ENCODE results near the gene LDHA. TPM values are rescaled to one million over a fixed set of nuclear protein-coding genes. Genes with fewer than 3 reads are reported as not detected.

LDHA gene
- 543 and 699 TPM in 2 replicates for total RNA-seq (2014; rRNA removed; shearing (Covaris generic))

GRCh38 chr11:18394275-18394927 is at the start of gene LDHA:
Gene LDHA (plus strand): TSS chr11:18394563. CDS start chr11:18396843, 2,280 bp downstream.
- peak; percentile 93 for DNase-seq (ENCODE audit: low spot score)
- in situ Hi-C loops (cut with HindIII; ENCODE audit: low sequenced_read_pairs) = no loop called here

GRCh38 chr11:18347471-18348125 is 46.8 kb upstream of the LDHA start:
- in situ Hi-C loops (cut with HindIII; ENCODE audit: low sequenced_read_pairs) = no loop called here
- no peak for DNase-seq (ENCODE audit: low spot score)

GRCh38 chr11:18352581-18352980 is 41.8 kb upstream of the LDHA start:
- no peak for DNase-seq (ENCODE audit: low spot score)
- in situ Hi-C loops (cut with HindIII; ENCODE audit: low sequenced_read_pairs) = no loop called here

- no peak for DNase-seq (ENCODE audit: low spot score)
These were observed 35.7 kb upstream of the LDHA start for GRCh38 chr11:18358646-18359045.

GRCh38 chr11:18361154-18361553 is 33.2 kb upstream of the LDHA start:
- DNase-seq (ENCODE audit: low spot score) = no peak
- in situ Hi-C loops (cut with HindIII; ENCODE audit: low sequenced_read_pairs) = no loop called here

More at GRCh38 chr11:18358646-18359045, 35.7 kb upstream of the LDHA start:
- in situ Hi-C loops (cut with HindIII; ENCODE audit: low sequenced_read_pairs) = no loop called here

- no peak for DNase-seq (ENCODE audit: low spot score)
- in situ Hi-C loops (cut with HindIII; ENCODE audit: low sequenced_read_pairs) = no loop called here
These were observed 29.8 kb upstream of the LDHA start for GRCh38 chr11:18364495-18365073.

- no peak for DNase-seq (ENCODE audit: low spot score)
- in situ Hi-C loops (cut with HindIII; ENCODE audit: low sequenced_read_pairs) = no loop called here
These were observed 28.6 kb upstream of the LDHA start for GRCh38 chr11:18365741-18366140.

GRCh38 chr11:18366286-18366685 is 28.1 kb upstream of the LDHA start:
- no peak for DNase-seq (ENCODE audit: low spot score)
- in situ Hi-C loops (cut with HindIII; ENCODE audit: low sequenced_read_pairs) = no loop called here

- no peak for DNase-seq (ENCODE audit: low spot score)
- in situ Hi-C loops (cut with HindIII; ENCODE audit: low sequenced_read_pairs) = no loop called here
These were observed 26.9 kb upstream of the LDHA start for GRCh38 chr11:18367431-18367830.

GRCh38 chr11:18368221-18368620 is 26.1 kb upstream of the LDHA start:
- in situ Hi-C loops (cut with HindIII; ENCODE audit: low sequenced_read_pairs) = no loop called here
- no peak for DNase-seq (ENCODE audit: low spot score)

GRCh38 chr11:18369398-18369797 is 25.0 kb upstream of the LDHA start:
- in situ Hi-C loops (cut with HindIII; ENCODE audit: low sequenced_read_pairs) = no loop called here
- DNase-seq (ENCODE audit: low spot score) = no peak

- in situ Hi-C loops (cut with HindIII; ENCODE audit: low sequenced_read_pairs) = no loop called here
- DNase-seq (ENCODE audit: low spot score) = no peak
These were observed 23.1 kb upstream of the LDHA start for GRCh38 chr11:18371279-18371678.

GRCh38 chr11:18372201-18372600 is 22.2 kb upstream of the LDHA start:
- in situ Hi-C loops (cut with HindIII; ENCODE audit: low sequenced_read_pairs) = no loop called here
- no peak for DNase-seq (ENCODE audit: low spot score)

GRCh38 chr11:18374956-18375355 is 19.4 kb upstream of the LDHA start:
- peak; percentile 78 for DNase-seq (ENCODE audit: low spot score)
- in situ Hi-C loops (cut with HindIII; ENCODE audit: low sequenced_read_pairs) = no loop called here

GRCh38 chr11:18375941-18376340 is 18.4 kb upstream of the LDHA start:
- in situ Hi-C loops (cut with HindIII; ENCODE audit: low sequenced_read_pairs) = no loop called here
- DNase-seq (ENCODE audit: low spot score) = no peak

GRCh38 chr11:18379201-18379600 is 15.2 kb upstream of the LDHA start:
- in situ Hi-C loops (cut with HindIII; ENCODE audit: low sequenced_read_pairs) = no loop called here
- peak; percentile 73 for DNase-seq (ENCODE audit: low spot score)

GRCh38 chr11:18383388-18384156 is 10.8 kb upstream of the LDHA start:
- in situ Hi-C loops (cut with HindIII; ENCODE audit: low sequenced_read_pairs) = no loop called here
- DNase-seq (ENCODE audit: low spot score) = peak; percentile 90

GRCh38 chr11:18384157-18384641 is 10.2 kb upstream of the LDHA start:
- peak; percentile 66 for DNase-seq (ENCODE audit: low spot score)
- in situ Hi-C loops (cut with HindIII; ENCODE audit: low sequenced_read_pairs) = no loop called here

- in situ Hi-C loops (cut with HindIII; ENCODE audit: low sequenced_read_pairs) = no loop called here
- no peak for DNase-seq (ENCODE audit: low spot score)
These were observed 4.3 kb upstream of the LDHA start for GRCh38 chr11:18390088-18390487.
